Ovary (tissue), 3 donors: ENCODE results near the gene CNOT6.

Experiments
- CTCF ChIP-seq, 3 donors: fragments of 450-650 bp in 2 of 3; fragments of 200-600 bp in 1 of 3; IDR thresholded peaks; one replicate each; pipeline versions ENCODE4 v1.5.1 to v1.8.0; 2016 to 2022; ENCODE audit warnings: antibody characterized with exemption in 3 of 3, mild to moderate bottlenecking in 1 of 3
- POLR2A ChIP-seq: fragments of 450-650 bp; IDR thresholded peaks from one replicate; pipeline ENCODE4 v1.6.1; 2017; ENCODE audit warnings: antibody characterized with exemption, mild to moderate bottlenecking, moderate library complexity
- donor health status: DM: no; HTN: no; CAD: no.

DNA sequence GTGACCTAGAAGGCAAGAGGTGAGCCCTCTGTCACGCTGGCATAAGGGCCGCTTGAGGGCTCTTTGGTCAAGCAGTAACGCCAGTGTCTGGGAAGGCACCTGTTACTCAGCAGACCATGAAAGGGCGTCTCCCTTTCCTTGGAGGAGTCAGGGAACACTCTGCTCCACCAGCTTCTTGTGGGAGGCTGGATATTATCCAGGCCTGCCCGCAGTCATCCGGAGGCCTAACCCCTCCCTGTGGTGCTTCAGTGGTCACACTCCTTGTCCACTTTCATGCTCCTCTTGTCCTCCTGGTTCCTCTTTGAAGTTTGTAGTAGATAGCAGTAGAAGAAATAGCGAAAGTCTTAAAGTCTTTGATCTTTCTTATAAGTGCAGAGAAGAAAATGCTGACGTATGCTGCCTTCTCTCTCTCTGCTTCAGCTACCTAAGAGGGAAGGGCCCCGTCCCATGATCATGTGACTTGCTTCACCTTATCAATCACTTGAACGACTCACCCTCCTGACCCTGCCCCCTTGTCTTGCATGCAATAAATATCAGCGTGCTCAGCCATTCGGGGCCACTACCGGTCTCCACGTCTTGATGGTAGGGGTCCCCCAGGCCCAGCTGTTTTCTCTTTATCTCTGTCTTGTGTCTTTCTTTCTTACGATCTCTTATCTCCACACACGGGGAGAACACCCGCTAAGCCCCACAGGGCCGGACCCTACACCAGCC is 113.8 kb downstream of the CNOT6 start:
- TF ChIP-seq CTCF (IDR thresholded peaks at IDR 0.05) = no peak
- no peak for TF ChIP-seq POLR2A
